GM12864 (cell line): Measurements from ENCODE around the gene PTGES3L.

Experiments used
- DNase-seq: peaks from one replicate; pipeline ENCODE4 v3.0.0-alpha.2; 2011; ENCODE audit warnings: low read depth
- H3K4me3 ChIP-seq: 2 replicates; pipeline ENCODE4 v1.5.1; 2011; ENCODE audit warnings: mild to moderate bottlenecking, low read depth, low read length, control low read depth
- TF ChIP-seq, protein P1 (sequence below): IDR thresholded peaks from 2 replicates; pipeline ENCODE4 v1.5.1; 2011; ENCODE audit warnings: low read depth, mild to moderate bottlenecking, moderate library complexity, low read length, control low read depth, inconsistent platforms; ENCODE audit errors: missing control alignments

PTGES3L gene

GRCh38 chr17:43024407-43025289 lies 44.8 kb upstream of the PTGES3L start, which contains the start of gene RND2:
TSS of gene RND2 (plus strand) at chr17:43025231. CDS start at chr17:43025348, 117 bp downstream.
- DNase-seq, result peak; percentile 55
- peak within 1 kb of the TSS; percentile 58 for H3K4me3 ChIP-seq
- TF ChIP-seq, protein P1, sequence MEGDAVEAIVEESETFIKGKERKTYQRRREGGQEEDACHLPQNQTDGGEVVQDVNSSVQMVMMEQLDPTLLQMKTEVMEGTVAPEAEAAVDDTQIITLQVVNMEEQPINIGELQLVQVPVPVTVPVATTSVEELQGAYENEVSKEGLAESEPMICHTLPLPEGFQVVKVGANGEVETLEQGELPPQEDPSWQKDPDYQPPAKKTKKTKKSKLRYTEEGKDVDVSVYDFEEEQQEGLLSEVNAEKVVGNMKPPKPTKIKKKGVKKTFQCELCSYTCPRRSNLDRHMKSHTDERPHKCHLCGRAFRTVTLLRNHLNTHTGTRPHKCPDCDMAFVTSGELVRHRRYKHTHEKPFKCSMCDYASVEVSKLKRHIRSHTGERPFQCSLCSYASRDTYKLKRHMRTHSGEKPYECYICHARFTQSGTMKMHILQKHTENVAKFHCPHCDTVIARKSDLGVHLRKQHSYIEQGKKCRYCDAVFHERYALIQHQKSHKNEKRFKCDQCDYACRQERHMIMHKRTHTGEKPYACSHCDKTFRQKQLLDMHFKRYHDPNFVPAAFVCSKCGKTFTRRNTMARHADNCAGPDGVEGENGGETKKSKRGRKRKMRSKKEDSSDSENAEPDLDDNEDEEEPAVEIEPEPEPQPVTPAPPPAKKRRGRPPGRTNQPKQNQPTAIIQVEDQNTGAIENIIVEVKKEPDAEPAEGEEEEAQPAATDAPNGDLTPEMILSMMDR, result peak; percentile 76

GRCh38 chr17:43021741-43022512 lies 42.0 kb upstream of the PTGES3L start, which contains the start of gene VAT1:
TSS of gene VAT1 (minus strand) at chr17:43022385. CDS start at chr17:43022322, 63 bp downstream.
- TF ChIP-seq, protein P1, result no peak
- peak within 1 kb of the TSS; percentile 82 for H3K4me3 ChIP-seq
- no peak for DNase-seq

DNA sequence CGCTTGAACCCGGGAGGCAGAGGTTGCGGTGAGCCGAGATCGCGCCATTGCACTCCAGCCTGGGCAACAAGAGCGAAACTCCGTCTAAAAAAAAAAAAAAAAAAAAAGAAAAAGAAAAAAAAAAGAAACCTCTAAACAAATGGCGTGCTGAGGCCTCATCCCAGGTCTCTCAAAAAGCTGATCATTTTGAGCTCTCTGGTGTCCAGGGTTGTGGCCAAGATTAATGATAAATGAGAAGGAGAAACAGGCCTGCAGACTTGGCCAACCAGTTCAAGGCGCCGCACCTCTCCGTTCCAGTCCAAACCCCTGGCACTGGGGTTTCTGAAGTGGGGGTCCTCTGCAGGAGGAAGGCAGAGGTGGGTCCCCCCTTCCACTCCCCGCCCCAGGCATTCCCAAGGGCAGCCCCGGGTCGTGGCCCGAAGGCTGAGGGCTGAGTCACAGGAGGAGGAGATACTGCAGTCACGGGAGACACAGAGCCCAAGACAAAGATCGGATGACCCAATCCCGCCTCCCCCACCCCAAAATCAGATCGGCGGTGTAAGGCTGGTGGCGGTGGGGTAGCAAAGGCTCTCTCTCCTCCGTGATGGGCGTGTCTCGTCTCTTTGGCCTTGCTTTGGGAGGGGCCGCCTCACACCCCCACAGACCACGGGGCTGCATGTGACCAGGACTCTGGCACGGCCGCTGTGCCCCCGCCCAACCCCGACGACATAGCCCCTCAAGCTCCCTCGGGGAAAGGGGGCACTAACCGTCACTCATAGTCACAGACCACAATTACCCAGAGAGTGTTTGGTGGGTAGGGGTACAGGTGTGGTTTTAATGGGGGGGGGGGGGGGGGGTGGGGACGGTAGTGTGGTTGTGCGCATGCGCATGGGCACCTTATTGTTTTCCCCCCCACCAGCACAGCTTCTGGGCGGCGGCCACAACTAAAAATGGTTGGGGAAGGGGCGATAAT lies 41.2 kb upstream of the PTGES3L start:
- DNase-seq, result no peak
- TF ChIP-seq, protein P1, result no peak
- H3K4me3 ChIP-seq, result peak overlapping the region; percentile 82

DNA sequence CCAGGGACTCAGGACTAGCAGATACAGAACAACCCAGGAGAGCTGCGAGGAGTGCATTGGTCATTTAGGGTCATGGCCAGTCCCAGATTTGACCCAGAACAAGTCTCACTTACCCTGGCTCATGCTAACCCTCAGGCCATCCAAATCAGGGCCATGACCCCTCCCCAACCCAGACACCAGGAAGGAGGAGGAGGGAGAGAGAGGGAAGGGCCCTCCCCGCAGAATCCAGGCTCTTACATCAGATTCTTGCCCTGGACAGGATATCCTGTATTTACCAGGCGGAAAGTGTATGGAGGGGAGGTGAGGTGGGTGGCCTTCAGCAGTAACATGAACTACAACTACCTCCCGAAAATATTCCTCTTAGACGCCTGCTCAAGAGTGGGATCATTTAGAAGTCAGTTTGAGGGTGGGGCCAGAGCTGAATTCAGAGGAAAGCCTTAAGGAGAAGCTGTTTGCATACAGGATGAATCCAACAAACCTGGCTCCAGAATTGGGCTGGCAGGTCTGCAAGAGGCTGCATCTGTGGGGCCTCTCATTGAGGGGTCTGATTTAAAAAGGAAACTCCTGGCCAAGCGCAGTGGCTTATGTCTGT lies 40.2 kb upstream of the PTGES3L start:
- TF ChIP-seq, protein P1, result no peak
- H3K4me3 ChIP-seq, result no peak overlapping the region
- DNase-seq, result no peak

DNA sequence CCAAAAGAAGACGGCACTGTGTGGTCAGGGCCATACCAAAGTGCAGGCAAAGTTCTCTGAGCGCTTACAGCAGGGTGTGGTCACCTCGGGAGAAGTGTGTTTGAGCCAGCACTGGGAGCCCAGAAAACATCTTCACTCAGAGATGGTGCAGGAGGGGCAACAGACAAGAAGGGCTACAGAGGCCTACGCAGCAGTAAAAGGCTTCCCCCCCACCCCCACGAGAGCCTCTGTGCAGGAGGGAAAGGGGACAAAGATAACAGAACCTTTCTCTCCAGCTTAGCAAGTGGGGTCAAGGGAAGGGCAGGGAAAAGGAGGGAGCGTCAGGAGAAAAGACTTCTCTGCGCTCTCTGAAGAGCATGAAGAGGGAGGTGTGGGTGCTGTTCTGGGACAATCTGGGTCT lies 39.5 kb upstream of the PTGES3L start:
- no peak for DNase-seq
- H3K4me3 ChIP-seq, result no peak overlapping the region
- TF ChIP-seq, protein P1, result no peak

DNA sequence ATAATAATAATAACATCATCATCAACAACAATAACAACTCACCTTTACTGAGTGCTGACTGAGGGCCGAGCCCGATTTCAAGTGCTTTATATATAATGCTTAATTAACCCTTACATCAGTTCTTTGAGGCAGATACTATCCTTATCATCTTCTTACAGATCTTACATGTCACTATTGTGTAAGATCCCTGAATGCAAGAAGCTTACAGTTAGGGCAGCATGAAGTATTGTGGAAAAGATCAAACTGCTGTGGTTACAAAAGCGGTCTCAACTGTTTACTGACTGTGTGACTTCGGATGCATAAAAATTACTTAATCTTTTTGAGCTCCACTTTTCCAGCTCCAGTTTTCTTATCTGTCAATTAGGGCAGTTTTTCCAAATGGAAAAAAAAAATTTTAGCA lies 39.1 kb upstream of the PTGES3L start:
- TF ChIP-seq, protein P1, result no peak
- H3K4me3 ChIP-seq, result no peak overlapping the region
- no peak for DNase-seq
